Measurements from ENCODE around the gene DUSP16. TPM values are rescaled to one million over a fixed set of nuclear protein-coding genes. Genes with fewer than 3 reads are reported as not detected.

Gene DUSP16
- total and polyA plus RNA-seq, 2 of the 8 experiments (the other 6 are each of a cell fraction or from before 2014, with no cell fraction given): 31.6 to 55.9 TPM

DNA sequence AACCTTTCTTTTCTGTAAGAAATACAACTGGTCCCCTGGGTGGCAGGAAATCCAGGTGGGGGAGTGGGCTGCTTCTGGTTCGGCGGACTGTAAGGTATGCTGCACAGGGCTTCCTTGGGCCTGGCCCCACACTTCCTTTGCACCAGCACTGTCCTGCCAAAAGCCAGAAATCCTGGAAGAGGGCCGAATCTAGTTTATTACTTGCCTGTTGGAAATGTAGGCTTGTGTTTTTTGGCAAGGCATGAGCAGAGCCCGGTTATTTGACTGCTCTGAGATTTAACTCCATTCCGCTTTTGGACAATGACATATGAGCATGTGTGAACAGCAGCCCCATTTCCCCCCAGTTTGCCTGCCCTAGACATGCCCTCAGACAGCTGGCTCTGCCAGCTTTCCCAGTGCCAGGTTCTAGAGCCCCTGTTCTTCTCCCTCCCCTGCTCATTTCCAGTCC is 119.2 kb downstream of the DUSP16 start:
- Histone ChIP-seq H2BK15ac (ENCODE audit: low read length) (no peak overlapping the region), H3K27me3 (replicated peaks in 1 of 4; ENCODE audit: control insufficient read depth in 3 of 4, extremely low read depth in 1 of 4, insufficient read depth in 3 of 4, low read length in 3 of 4) (no peaks in the 10 kb centered on the region; a peak in 1 of 7 replicates), H2BK20ac (ENCODE audit: low read length) (no peak overlapping the region), H2BK12ac (ENCODE audit: low read depth, low read length) (no peak overlapping the region), H3K4me1 (replicated peaks in 1 of 4; ENCODE audit: control insufficient read depth in 3 of 4, insufficient read depth in 4 of 4, low read length in 3 of 4) (peaks cover 0 to 3% (median 0%) of the 10 kb centered on the region in 4 experiments; a peak in 1 of 7 replicates), H3K23me2 (ENCODE audit: low read depth, low read length) (no peaks in the 10 kb centered on the region), H3K9me3 (ENCODE audit: insufficient read depth in 2 of 2, low read depth in 1 of 2, low read length in 1 of 2) (no peaks in the 10 kb centered on the region), H3K4ac (replicated peaks; ENCODE audit: insufficient read length, low read depth, low read length) (no peak overlapping the region), H4K5ac (ENCODE audit: insufficient read length, low read depth, low read length) (no peak overlapping the region), H4K91ac (replicated peaks; ENCODE audit: insufficient read length, low read length) (no peak overlapping the region), H3K36me3 (ENCODE audit: control insufficient read depth in 2 of 4, insufficient read depth in 4 of 4, low read length in 3 of 4) (no peaks in the 10 kb centered on the region), H2BK120ac (replicated peaks; ENCODE audit: low read depth, low read length) (no peak overlapping the region), H3K79me2 (ENCODE audit: control insufficient read depth in 1 of 2, insufficient read depth in 2 of 2, low read length in 2 of 2) (no peaks in the 10 kb centered on the region), H4K8ac (ENCODE audit: extremely low read depth, insufficient read depth, low read length) (no peak overlapping the region), H3K23ac (ENCODE audit: insufficient read length) (no peak overlapping the region), H2AFZ (ENCODE audit: low read length) (no peak overlapping the region), H3K9ac (replicated peaks in 1 of 4; ENCODE audit: extremely low read depth in 1 of 4, low read depth in 3 of 4, low read length in 3 of 4) (no peak overlapping the region), H3K4me2 (ENCODE audit: insufficient read depth in 1 of 2, low read depth in 2 of 2, low read length in 2 of 2) (no peak overlapping the region), H4K20me1 (replicated peaks in 1 of 2; ENCODE audit: control insufficient read depth in 1 of 2, insufficient read depth in 2 of 2, low read length in 2 of 2) (no peaks in the 10 kb centered on the region), H3K4me3 (ENCODE audit: extremely low read depth in 1 of 4, insufficient read depth in 2 of 4, low read depth in 3 of 4, low read length in 4 of 4) (no peak overlapping the region), H3K79me1 (ENCODE audit: low read depth, low read length) (no peaks in the 10 kb centered on the region), H3K27ac (ENCODE audit: low read depth, low read length) (no peak overlapping the region), H2BK5ac (ENCODE audit: low read depth, low read length) (no peak overlapping the region), H3K18ac (ENCODE audit: extremely low read depth, low read length) (no peak overlapping the region), H3K56ac (replicated peaks; ENCODE audit: insufficient read length, low read depth, low read length) (no peak overlapping the region), H3K14ac (ENCODE audit: insufficient read length) (no peak overlapping the region), H2AK5ac (ENCODE audit: low read depth, low read length) (no peak overlapping the region)
- FAIRE-seq (no peak), DNase-seq (ENCODE audit: low read depth in 1 of 2, low spot score in 2 of 2) (no peak)
- WGBS, 2 experiments (ENCODE audit: extremely low coverage in 1 of 2, insufficient coverage in 1 of 2, insufficient read length in 1 of 2, insufficient replicate concordance in 2 of 2, low coverage in 1 of 2, low lambda C conversion rate in 2 of 2, missing lambda C conversion rate in 1 of 2): 90% methylated on average over 5 of the region's 5 CpGs; no CpG with 5 or more reads in 1 of the 2 experiments
- ChIA-PET CTCF (ENCODE audit: partially characterized antibody) (no interaction called here), POLR2A (ENCODE audit: partially characterized antibody) (no interaction called here)
- no peak for TF ChIP-seq RBBP5 (IDR thresholded peaks at IDR 0.05; ENCODE audit: borderline replicate concordance, low read depth, low read length)
- no peak for TF ChIP-seq RXRA (IDR thresholded peaks at IDR 0.05; ENCODE audit: insufficient read depth, low read depth, low read length)
- TF ChIP-seq CHD2 (IDR thresholded peaks at IDR 0.05; ENCODE audit: low read length): no peak
- TF ChIP-seq NRF1 (IDR thresholded peaks at IDR 0.05; ENCODE audit: low read depth, low read length): no peak
- no peak for TF ChIP-seq SIX5 (IDR thresholded peaks at IDR 0.05; ENCODE audit: low read depth, low read length)
- TF ChIP-seq POLR2A (IDR thresholded peaks at IDR 0.05; ENCODE audit: control extremely low read depth in 1 of 2, low read depth in 2 of 2, low read length in 2 of 2): no peak
- TF ChIP-seq KDM1A (IDR thresholded peaks at IDR 0.05; ENCODE audit: borderline replicate concordance, low read length): no peak
- TF ChIP-seq, protein P1, sequence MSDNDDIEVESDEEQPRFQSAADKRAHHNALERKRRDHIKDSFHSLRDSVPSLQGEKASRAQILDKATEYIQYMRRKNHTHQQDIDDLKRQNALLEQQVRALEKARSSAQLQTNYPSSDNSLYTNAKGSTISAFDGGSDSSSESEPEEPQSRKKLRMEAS (IDR thresholded peaks at IDR 0.05): no peak
- TF ChIP-seq EGR1 (IDR thresholded peaks at IDR 0.05; ENCODE audit: borderline replicate concordance, low read depth, low read length): no peak
- TF ChIP-seq POU5F1 (IDR thresholded peaks at IDR 0.05; ENCODE audit: low read depth, low read length): no peak
- no peak for TF ChIP-seq SP2 (IDR thresholded peaks at IDR 0.05; ENCODE audit: low read length)
- TF ChIP-seq HDAC6 (IDR thresholded peaks at IDR 0.05; ENCODE audit: low read depth, low read length): no peak
- TF ChIP-seq FOSL1 (IDR thresholded peaks at IDR 0.05; ENCODE audit: insufficient read depth, low read depth, low read length): no peak
